ENCODE data around the gene HPN. TPM values are rescaled to one million over a fixed set of nuclear protein-coding genes. Genes with fewer than 3 reads are reported as not detected.

Gene HPN
- total and polyA plus RNA-seq, 2 of the 13 experiments (the other 11 are each of a cell fraction or from before 2014, with no cell fraction given), result 46.7 to 261 TPM

- no peak for TF ChIP-seq ZNF318 (CRISPR knock-in tag; IDR thresholded peaks at IDR 0.05)
- TF ChIP-seq TRAFD1 (CRISPR knock-in tag; IDR thresholded peaks at IDR 0.05; ENCODE audit: borderline replicate concordance), result peak; percentile 81
- no peak; the same call in 1 of the 2 replicates for TF ChIP-seq CTCF (CRISPR knock-in tag; IDR thresholded peaks at IDR 0.05)
- TF ChIP-seq FOSL1 (CRISPR knock-in tag; IDR thresholded peaks at IDR 0.05; ENCODE audit: borderline replicate concordance), result peak; percentile 39; the same call in 1 of the 2 replicates
- TF ChIP-seq ZNF558 (CRISPR knock-in tag; IDR thresholded peaks at IDR 0.05; ENCODE audit: borderline replicate concordance), result peak; percentile 24; the same call in 1 of the 2 replicates
- peak; percentile 62; the same call in 1 of the 2 replicates for TF ChIP-seq ZNF615 (CRISPR knock-in tag; IDR thresholded peaks at IDR 0.05; ENCODE audit: borderline replicate concordance)
- TF ChIP-seq FOSL2 (CRISPR knock-in tag; IDR thresholded peaks at IDR 0.05), result peak; percentile 74
- TF ChIP-seq KLF13 (CRISPR knock-in tag; IDR thresholded peaks at IDR 0.05), result no peak
- no peak for TF ChIP-seq NFE2L1 (CRISPR knock-in tag; IDR thresholded peaks at IDR 0.05; ENCODE audit: borderline replicate concordance)
- 0 out of 2 replicates have a peak, but pooled peaks have one; percentile 35 for TF ChIP-seq ZNF800 (CRISPR knock-in tag; IDR thresholded peaks at IDR 0.05)
- TF ChIP-seq TAF15 (IDR thresholded peaks at IDR 0.05; ENCODE audit: low read depth, low read length, poor library complexity, severe bottlenecking), result no peak
- no peak for TF ChIP-seq CENPX (CRISPR knock-in tag; IDR thresholded peaks at IDR 0.05)
- TF ChIP-seq NR2F6 (IDR thresholded peaks at IDR 0.05), result peak; percentile 96
- peak; percentile 98 for TF ChIP-seq NR2F6 (CRISPR knock-in tag; IDR thresholded peaks at IDR 0.05)
These were observed 534 bp upstream of the HPN start (continued) for GRCh38 chr19:35040826-35041547.
